Inferior parietal cortex (tissue), 1 donor: ENCODE data around the gene GNAS.
"Not testable (repeated sequence)": the region's sequence is repeated elsewhere in the genome, so short reads cannot be mapped to it uniquely, and the experiment has no call there.

Experiments
- DNase-seq: peaks from one replicate; pipeline ENCODE4 v3.0.0-alpha.2; 2016; ENCODE audit errors: extremely low spot score

The GNAS gene

DNA sequence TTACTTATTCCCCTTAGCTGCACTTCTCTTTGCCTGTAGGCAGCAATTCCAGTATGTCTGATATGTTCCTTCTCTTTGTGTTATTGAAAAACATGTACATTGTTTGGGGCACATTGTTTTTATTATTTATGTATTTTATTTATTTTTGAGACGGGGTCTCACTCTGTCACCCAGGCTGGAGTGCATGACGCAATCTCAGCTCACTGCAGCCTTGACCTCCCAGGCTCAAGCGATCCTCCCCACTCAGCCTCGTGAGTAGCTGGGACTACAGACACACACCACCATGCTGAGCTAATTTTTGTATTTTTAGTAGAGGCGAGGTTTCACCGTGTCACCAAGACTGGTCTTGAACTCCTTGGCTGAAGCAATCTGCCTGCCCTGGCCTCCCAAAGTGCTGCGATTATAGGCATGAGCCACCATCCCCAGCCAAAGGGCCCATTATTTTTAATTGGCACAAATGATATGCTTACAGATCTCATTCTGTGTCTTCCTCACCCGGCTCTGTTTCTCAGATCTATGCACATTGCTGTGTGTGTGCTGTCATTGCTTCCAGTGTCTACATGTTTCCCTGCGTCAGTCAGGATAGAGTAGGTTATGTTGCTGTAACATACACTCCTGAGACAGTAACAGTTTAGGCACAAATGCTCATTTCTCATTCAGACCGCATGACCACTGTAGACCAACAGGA lies 74.4 kb downstream of the GNAS start:
- no peak for DNase-seq

DNA sequence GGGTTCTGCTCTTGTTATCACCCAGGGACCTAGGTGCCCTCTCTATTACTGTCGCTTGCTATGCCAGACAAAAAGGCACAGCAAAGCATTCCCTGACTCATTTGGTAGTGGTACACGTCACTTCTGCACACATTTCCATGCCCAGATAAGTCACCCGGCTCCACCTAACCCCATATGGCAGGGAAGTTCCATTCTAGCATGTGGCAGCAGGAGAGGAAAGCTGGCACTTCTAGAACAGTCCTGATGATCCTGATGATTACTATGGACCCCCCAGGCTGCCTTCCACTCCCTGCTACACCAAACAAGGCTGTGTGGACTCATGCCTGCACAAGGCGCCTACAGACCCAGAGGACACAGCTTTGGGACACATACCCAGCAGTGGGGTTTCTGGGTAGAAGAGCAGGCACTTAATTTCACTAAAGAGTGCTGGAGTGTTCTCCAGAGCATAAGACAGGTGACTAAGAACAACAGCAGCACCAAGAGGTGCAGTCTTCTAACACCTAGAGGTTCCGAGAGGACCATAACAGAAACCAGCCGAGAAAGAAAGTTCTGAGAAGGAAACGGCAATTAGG lies 75.1 kb downstream of the GNAS start:
- no peak for DNase-seq

DNA sequence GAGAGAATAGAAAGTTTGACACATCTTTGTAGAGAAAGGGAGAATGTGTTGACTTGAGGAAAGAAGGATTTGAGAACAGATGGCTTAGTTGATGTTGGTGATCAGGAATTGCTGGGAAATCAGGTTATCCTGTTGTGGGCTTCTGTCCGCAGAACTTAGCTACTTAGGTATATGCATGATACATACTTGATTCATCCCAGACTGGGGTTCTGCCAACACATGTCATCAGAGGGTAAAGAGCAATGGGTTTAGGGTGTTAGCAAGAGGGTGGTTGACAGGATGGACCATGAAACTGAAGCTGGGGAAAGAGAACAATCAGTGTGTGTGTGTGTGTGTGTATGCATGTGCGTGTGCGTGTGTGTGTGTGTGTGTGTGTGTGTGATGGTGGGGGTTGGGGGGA lies 78.0 kb downstream of the GNAS start:
- DNase-seq = no peak

DNA sequence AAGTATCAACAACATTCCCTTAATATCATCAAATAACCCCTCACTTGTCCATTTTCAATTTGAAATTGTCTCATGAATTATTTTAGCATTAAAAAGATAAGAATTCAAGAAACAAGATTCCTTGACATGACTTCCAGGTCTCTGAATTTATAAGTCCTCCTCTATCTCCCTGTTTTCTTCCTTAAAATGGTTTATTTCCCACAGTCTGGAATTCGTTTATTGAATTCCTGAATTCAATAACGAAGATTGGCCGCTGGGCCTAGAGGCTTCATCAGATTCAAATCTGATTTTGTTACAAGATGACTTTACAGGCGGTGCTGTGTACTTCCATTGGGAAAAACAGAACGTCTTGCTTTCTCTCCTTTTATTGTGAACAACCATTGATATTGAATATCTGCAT lies 79.7 kb downstream of the GNAS start:
- DNase-seq = no peak

DNA sequence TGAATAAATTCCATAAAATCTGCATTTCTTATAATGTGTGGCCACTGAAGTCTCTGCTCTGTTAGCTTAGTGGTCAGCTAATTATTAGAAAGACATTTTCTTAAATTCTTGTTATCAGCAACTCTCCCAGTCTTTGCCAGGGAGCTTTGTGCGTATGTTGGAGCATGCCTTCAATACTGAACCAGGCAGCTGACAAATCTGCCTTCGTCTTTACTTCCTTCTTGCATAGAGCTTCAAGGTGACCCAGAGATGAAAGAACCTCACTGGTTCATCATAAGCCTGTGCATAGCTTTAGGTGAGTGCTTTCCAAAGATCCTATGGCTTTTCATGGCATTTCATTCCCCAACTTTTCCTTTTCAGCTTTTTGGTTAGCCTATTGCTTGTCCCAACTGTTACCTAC lies 85.6 kb downstream of the GNAS start:
- DNase-seq = no peak

DNA sequence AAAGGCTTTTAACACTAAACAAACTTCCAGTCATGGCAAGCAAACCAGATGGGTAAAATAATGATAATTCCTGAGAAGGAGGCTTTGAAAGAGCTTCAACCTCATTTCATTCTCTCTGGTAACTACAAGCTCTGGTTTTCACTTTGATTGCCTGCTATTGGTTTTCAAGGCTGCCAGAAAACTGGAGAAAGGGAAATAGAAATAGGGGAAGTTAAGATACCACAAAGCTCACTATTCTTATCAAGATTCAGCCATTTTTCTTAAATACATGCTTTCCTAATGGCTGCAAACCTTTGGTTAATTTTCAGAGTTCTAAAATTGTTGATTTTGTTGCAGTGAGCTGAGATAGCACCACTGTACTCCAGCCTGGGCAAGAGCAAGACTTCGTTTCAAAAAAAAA lies 86.0 kb downstream of the GNAS start:
- no peak for DNase-seq

DNA sequence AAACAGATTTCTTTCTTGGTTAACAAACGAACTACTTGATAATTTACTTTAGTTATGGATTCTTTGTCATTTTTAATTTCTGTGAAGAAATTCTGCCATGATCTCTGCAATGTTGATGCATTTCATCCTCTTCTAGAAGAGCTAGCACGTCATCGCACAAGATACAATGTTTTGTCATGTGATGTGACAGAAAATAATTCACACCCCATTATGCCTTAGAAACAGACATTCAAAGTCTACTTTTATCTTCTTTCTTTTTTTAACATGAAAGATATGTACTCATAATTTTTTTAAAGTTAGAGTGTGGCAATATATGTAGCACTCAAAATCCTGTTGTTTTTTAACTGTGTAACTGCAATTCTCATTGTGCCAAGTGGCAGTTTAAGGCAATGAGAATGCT lies 89.0 kb downstream of the GNAS start:
- DNase-seq = no peak

DNA sequence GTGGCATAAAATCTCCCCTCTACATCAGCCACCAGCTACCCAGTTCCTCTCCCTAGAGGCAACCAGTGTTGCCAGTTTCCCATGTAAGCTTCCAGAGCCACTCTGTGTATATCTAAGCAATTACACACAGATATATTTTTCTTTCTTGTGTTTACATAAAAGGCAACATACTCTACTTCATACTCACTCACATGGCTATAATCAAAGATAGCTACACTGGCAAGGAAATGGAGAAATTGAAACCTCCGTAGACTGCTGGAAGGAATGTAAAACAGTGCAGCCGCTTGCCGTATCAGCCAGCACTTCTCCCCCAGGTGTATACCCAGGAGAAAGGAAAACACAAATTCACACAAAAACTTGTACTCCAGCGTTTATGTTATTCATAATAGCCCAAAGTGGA lies 90.0 kb downstream of the GNAS start:
- no peak for DNase-seq

DNA sequence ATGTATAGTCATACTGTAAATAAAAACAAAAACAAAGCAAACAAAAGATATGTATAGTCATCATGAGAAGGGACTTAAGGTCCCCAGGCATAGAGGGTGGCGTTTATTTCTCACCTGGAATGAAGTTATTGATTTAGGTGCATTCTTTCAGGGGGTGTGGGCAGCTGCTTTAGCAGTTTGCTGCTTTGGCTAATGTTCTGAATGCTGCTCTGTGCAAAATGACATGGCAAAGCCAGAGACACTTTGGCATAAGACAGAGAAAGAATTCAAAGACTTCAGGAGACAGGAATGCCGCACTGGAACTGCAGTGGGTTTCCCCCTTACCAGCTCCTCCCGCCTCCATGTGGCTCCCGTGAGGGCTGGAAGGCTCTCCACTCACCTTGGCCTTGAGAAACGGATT lies 92.1 kb downstream of the GNAS start:
- no peak for DNase-seq

DNA sequence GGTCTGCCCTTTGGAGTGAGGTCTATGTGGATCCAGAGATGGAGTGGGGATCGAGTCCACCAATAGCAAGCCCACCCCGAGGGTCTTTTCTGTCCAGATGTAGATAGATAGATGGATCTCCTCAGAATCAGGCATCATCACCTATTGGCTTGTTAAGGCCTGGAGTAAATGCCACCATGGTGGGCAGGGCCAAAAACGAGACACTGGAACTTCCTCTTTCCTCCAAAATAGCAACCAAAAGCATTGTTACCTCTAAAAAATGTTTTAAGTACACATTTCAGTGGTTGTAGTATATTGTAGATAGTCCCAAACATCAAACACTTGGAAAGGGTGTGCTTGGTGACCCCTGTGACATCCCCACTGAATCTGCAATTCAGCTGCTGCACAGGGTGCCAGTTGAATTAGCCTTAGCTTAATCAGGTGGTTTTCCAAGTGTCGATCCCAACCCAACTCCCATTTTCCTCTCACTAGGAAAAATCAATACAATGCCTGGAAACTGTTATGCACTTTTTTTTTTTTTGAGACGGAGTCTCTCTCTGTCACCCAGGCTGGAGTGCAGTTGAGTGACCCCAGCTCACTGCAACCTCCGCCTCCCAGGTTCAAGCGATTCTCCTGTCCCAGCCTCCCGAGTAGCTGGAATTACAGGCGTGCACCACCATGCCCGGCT lies 93.6 kb downstream of the GNAS start:
- no peak for DNase-seq

DNA sequence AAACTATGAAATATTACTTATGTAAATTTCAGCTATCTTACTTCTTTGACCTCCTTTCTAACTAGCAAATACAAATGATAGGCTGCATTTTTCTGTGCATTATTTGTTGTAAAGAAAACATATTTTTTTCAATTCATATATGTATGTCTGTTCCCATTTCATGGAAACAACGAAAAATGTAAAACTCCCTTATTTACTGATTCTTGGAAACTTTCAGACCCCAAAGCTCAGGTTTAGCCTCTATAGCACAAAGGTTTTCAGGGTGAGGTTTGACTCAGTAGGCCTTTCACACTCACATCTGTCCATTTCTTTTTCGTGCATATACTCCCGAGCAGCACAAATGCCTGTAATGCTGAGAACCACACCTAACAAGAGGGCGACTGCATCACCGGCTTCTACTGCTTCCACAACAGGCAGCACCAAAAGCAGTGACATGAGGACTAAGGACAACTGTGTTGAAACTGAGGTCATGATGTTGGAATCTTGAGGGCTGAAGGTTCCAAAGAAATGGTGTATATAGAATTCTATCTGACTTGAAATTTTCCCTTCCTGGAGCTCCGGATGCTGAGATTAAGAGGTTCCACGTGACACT lies 95.4 kb downstream of the GNAS start:
- not testable (repeated sequence) for DNase-seq

DNA sequence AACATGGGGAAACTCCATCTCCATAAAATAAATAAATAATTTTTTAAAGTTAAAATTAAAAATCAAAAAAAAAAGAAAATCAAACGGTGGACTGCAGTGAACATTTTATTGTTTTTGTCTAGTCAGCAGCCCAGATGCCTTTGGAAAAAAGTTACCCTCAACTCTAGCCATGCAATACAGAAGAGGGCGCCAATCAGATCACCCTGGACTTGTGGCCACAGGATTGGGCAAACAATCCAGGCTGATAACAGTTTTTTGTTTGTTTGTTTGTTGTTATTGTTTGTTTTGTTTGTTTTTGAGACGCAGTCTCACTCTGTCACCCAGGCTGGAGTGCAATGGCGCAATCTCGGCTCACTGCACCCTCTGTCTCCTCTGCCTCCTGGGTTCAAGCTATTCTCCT lies 98.1 kb downstream of the GNAS start:
- no peak for DNase-seq

DNA sequence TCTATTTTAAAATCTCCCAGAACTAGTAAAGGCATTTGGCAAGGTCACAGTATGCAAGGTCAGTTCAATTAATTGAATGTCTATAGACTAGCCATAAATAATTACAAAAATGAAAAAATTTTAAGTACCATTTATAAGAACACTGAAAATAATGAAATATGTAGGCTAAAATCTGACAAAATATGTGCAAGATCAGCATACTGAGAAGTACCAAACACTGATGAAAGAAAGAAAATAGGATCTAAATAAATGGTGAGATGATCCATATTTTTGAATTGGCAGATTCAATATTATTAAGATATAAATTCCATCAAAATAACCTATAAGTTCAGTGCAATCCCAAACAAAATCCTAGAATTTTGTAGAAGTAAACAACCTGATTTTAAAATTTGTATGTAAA lies 100.5 kb downstream of the GNAS start:
- no peak for DNase-seq

DNA sequence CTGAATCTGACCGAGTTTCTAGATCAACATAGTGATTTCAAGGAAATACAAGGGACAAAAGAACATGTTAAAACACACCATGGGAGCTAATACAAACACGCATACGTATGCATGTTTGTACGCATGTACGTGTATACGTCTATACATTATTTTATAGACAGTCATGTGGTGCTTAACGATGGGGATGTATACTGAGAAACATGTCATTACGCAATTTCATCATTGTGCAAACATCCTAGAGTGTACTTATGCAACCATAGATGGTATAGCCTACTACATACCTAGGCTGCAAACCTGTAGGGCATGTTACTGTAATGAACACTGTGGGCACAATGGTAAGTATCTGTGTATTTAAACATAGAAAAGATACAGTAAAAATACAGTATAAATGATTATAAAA lies 103.6 kb downstream of the GNAS start:
- DNase-seq = no peak

DNA sequence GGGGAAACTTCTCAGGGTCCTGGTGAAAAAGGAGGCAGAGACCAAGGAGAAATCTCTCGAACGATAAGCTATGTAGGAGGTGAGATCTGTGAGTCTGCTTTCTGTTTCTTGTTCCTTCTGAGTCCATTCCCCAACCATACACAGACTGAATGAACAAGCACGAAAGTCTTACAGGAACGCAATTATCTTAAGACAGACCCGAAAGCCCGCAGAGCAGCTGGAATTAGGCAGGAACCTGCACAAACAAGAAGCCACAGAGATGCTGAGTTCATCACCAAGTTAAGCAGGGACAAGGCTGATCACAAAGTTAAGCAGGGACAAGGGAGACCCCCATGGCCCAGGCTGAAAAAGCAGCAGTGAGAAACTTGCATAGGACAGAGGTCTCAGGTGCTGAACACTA lies 107.1 kb downstream of the GNAS start:
- no peak for DNase-seq
